HG03378 (cell line): ENCODE results near the gene UBXN7.
"Not testable (repeated sequence)": the region's sequence is repeated elsewhere in the genome, so short reads cannot be mapped to it uniquely, and the experiment has no call there.

ENCODE experiments used
- ATAC-seq: cut with Tn5 transposase; IDR thresholded peaks from one replicate; pipeline ENCODE4 v1.9.1; 2021; ENCODE audit warnings: mild to moderate bottlenecking, moderate library complexity; ENCODE audit not compliant: unreplicated experiment

UBXN7 gene

DNA sequence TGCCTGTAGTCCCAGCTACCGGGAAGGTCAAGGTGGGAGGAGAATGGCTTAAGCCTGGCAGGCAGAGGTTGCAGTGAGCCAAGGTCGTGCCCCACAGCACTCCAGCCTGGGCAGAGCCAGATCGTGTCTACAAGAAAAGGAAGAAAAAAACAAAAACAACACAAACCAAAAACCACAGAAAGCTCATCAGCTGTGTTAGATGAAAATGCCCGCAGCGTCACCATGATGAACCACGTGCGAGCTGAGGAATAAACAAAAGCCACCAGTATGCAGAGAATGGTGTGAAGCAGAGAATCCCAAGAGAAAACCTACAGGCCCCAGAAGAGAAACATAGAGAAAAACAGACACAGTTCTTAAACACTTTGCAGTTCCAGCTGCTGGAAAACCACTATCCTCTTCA is 74.3 kb downstream of the UBXN7 start:
- ATAC-seq = no peak

DNA sequence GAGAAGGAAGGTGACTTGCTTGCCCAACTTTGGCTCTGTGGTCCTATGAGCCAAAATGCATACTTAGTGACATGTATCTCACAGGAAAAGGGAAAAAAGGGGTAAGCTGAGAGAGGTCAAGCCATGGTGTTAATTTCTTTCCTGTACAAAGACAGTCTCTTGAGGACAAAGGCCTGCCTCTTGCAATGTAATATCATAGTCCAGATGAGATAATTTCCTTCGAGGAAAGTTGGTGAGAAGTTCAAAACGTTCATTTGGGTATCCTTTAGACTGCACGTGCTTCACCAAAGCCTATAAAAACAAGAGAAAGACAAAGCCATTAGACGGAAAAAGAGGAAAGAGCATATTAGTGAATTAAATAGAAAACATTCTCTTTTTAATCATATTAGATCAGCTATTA is 75.7 kb downstream of the UBXN7 start:
- no peak for ATAC-seq

DNA sequence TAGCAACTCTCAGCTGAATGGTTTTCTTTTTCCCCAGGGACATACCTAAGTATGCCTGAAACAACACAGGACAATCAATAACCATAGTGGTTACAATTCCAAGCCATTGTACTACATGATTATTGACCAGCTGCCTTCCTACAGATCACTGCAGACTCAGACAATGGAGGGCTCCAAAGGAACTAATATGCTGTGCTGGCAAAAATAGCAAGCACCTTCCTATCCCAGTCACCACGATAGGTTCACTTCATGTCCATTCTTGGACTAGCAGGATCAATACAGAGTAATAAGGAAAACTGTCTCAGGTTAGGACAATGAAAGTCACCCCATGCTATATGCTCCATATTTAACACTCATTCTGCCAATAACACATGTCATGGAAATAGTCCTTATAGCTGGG is 76.6 kb downstream of the UBXN7 start:
- no peak for ATAC-seq

DNA sequence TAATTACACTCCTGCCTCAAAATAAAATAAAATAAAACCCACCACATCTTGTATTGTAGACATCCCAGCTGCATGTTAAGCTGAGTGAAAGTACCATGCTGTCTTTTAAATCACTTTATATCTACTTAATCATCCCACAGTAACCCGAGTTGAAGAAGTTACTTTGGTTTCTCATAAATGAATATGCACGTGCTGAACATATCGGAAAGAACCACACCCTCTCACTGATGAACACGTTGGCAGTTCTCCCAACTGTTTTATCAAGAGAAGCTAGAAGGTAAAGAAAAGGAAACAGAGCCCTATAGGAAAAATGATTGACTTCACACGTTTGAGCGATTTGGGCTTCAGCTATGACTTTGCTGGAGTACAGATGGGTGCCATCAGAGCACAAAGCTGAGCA is 78.1 kb downstream of the UBXN7 start:
- ATAC-seq = no peak

DNA sequence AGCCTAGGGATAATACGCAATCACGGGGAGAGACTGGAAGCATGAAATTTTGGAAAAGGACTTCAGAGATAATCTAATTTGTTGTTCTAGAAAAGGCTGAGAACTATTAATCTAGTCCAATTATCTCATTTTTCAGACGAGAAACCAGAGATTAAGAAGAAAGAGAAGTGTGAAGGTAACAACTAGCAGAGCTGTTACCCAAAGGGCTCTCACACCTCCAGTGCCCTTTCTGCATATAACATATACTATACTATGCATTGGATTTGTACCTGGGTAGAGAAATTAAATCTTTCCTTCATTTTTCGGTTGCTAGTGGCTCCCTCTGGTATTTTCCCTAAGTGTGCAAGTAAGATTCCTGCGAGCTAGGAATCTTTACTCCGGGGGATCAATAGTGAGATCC is 80.7 kb downstream of the UBXN7 start:
- ATAC-seq = no peak

DNA sequence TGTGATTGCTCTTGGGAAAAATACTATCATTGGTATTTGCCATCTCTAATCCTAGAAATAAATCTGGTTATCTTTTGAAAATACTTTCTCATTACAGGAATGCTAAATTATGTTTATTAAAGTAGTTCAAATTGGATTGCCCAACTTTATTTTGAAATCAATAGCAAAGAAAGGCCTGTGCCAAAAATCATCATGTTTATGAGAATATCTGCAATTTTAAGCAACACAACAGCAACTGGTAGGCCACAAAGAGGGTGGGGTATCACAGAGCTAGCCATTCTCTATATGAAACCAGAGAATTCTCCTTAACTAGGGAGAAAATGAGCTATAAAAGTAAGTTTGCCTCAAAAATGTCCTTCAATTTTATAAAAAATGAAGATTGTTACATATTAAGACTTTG is 82.2 kb downstream of the UBXN7 start:
- ATAC-seq = no peak

DNA sequence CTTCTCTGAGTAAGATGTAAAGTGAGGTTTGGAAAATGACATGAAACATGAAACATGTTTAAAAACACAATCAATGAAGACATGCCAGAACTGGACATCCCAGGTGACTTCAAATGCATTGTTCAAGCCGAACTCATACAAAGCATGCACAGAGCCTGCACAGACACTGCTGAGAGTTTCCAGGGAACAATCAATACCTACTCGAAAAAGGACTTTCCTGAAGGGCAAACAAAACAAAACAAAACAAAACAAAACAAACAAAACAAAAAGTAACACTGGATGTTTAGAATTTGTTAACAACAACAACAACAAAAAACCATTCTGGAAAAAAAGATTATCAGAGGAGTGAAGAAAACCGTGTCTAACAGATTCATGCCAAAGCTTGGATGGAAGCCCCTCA is 83.5 kb downstream of the UBXN7 start:
- ATAC-seq = no peak

DNA sequence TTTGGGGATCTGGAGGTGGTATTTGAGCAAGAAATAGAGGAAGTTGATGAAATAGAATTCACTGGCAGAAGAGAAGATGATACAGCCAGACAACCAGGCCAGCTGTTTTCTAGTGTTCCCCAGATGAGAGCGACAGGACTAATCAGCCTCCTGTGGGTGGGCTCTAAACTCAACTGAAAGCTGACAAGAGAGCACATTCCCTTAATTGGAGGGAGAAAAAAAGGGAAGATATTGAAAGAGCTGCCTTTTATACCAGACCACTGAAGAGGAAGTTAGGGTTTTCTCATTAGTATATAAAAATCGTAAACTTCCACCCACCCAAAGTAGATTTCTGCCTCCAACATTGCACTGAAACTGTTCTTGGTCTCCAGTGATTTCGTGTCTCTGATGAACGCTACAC is 87.6 kb downstream of the UBXN7 start:
- no peak for ATAC-seq

DNA sequence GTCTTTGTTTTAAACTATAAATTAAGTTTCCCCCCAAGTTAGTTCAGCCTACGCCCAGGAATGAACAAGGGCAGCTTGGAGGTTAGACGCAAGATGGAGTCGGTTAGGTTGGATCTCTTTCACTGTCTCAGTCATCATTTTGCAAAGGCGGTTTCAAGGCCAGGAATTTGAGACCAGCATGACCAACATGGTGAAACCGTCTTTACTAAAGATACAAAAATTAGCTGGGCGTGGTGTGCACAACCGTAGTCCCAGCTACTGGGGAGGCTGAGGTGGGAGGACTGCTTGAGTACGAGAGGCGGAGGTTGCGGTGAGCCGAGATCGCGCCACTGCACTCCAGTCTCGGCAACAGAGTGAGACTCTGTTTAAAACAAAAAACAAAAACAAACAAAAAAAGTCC is 88.3 kb downstream of the UBXN7 start:
- not testable (repeated sequence) for ATAC-seq

DNA sequence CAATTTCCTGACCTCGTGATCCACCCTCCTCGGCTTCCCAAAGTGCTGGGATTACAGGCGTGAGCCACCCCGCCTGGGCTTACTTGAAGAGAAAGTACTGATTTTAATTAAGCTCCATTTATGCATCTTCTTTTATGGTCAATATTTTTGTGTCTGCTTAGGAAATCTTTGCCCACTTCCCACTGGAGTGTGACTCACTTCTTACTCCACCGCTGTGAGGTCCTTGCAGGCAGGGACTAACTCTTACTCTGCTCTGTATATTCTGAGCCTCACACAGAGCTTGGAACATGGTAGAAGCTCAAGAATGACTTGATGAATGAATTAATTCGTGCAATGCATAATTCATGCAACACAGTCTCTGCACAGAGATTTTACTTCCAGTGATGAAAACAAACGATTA is 91.1 kb downstream of the UBXN7 start:
- no peak for ATAC-seq

DNA sequence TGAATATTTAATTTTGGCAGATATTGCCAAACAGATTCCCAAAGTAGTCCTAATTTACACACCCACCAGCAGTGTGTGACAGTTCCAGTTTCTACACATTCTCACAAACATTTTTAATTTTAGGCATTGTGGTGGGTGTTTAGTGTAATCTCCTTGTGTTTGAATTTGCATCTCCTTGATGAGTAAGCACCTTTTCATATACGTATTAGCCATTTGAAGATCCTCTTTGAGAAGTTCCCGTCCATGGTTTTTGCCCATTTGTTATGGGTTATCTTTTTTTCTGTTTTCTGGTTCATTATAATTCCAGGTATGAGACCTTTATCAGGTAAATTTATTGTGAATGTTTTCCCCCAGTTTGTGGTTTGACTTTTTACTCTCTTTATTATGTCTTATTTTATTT is 91.8 kb downstream of the UBXN7 start:
- ATAC-seq = no peak

DNA sequence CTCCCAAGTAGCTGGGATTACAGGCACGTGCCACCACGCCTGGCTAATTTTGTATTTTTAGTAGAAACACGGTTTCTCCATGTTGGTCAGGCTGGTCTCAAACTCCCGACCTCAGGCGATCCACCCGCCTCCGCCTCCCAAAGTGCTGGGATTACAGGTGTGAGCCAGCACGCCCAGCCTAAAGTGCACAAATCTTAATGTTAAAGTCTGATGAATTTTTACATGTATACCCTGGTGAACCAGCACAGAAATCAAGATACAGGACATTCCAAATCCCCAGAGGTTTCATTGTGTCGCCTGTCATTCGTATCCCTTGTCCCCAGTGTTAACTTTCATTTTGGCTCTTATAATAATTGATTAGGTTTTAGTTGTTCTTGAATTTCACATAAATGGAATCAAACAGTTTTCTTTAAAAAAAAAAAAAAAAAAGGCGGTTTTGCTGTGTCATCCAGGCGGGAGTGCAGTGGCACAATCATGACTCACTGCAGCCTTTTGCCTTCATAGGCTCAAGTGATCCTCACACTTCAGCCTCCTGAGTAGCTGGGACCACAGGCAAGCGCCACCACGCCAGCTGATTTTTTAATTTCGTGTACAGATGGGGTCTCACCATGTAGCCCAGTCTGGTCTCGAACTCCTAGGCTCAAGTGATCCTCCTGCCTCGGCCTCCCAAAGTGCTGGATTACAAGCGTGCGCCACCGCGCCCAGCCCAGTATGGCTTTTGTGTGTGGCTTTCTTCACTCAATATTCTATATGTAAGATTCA is 92.6 kb downstream of the UBXN7 start:
- no peak for ATAC-seq

DNA sequence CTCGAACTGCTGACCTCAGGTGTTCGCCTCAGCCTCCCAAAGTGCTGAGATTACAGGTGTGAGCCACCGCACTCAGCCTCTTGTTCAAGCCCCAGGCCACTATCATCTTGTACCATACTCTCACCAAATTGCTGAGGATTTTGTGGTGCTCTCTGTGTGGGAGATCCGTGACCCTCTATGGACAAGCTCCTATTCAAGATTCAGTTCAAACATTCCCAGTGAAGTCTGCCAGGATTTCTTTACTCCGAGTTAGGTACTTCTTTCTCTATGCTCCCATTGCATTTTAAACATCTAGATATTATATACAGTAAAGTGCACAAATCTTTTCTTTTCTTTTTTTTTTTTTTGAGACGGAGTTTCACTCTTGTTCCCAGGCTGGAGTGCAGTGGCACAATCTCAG is 93.2 kb downstream of the UBXN7 start:
- no peak for ATAC-seq

DNA sequence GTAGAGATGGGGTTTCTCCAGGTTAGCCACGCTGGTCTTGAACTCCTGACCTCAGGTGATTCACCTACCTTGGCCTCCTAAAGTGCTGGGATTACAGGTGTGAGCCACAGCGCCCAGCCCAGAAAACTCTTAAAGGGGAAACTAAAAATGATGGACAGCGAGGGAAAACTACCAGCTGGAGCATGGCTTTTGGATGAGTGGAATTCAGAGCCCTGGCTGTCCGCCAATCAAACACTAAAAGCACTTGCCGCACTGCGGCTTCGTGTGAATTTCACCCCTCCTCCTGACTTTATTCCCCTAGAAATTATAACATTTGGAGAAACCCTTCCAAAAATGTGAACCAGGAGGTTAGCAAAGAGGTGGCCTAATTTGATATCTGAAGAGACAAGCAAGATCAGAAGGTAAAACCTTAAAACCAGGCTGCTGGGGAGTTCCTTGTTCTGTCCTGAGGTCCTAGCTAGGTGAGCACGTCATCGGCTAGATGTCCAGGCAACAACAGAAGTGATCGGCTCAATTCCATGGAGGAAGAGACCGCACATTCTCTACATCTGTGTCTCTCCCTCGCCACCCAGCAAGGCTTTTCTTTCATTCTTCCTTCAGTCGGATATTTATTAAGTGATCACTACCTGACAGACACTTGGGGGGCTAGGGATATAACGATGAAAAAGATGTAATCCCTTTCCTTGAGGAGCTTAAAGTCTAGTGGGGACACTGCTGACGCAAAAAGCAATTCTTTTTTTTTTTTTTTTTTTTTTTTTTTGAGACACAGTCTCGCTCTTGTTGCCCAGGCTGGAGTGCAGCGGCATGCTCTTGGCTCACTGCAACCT is 95.7 kb downstream of the UBXN7 start:
- ATAC-seq = no peak

DNA sequence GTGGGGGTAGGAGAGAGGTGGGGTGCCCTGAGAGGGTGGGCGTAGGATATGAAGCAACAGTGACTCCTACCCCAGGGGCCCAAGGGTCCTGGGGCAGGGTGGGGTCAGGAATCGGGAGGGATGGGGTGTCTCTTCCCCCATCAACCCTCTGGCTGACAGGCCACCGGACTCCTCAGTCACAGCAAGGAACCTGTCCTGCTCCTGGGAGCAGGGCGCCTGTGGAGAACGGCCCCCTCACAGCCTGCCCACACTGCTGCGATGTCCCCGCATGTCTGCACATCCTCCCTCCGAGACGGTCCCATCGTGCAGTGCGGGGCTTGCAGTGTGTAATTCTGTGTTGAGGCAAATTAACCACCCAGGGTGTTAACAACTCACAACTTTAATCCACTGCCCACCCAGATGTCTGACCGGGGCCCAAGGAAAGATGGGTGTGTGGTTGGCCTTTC is 96.7 kb downstream of the UBXN7 start:
- no peak for ATAC-seq

DNA sequence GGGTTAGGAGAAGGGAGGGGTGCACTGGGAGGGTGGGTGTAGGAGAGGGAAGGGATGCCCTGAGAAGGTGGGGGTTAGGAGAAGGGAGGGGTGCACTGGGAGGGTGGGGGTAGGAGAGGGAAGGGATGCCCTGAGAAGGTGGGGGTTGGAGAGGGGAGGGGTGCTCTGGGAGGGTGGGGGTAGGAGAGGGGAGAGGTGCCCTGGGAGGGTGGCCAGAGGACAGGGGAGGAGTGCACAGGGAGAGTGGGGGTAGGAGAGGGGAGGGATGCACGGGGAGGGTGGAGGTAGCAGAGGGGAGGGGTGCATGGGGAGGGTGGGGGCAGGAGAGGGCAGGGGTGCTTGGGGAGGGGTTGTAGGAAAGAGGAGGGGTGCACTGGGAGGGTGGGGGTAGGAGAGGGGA is 97.2 kb downstream of the UBXN7 start:
- ATAC-seq = no peak

DNA sequence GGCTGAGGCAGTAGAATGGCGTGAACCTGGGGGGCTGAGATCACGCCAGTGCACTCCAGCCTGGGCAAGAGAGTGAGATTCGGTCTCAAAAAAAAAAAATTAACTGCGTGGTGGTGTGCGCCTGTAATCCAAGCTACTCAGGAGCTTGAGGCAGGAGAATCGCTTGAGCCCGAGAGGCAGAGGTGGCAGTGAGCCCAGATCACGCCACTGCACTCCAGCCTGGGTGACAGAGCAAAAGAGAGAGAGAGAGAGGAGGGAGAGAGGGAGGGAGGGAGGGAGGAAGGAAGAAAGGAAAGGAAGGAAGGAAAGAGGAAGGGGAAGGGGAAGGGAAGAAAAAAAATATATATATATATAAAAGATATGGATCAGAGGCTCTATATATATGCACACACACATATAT is 100.1 kb downstream of the UBXN7 start:
- ATAC-seq = no peak

DNA sequence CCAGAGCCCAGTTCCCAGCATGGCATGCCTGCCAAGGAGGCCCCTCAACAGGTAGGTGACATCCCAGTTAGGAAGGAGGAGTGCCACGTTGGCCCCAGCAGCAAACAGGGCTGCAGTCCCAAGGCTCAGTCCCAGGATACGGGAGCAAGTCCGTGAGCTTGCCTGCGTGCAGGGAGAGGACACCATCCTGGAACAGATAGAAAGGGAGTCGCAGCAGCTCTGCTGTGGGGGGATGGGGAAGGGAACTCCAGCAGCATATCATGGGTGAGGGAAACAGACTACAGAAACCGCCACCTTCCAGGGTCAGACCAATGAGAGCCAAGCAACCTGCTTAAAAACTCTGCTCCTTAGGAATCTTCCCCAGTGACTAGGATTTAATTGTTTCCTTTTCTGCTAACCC is 104.8 kb downstream of the UBXN7 start:
- ATAC-seq = no peak

DNA sequence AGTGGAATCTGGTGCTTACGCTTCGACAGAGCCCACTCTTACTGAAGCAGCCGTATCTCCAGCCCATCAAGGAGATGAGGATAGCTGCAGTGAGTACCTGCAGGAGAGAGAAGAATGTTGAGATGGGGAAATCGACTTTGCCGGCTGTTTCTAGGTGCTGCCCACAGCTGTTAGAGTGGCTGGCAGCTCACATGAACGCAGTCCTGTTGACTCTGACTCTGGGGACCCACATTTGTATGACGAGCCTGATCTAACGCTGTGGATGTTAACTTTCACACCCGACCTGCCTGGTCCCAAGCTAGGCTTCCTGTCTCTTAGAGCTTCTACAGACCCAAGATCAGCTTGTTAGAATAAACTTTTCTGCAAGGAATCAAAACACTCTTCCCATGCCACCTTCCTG is 105.3 kb downstream of the UBXN7 start:
- no peak for ATAC-seq

DNA sequence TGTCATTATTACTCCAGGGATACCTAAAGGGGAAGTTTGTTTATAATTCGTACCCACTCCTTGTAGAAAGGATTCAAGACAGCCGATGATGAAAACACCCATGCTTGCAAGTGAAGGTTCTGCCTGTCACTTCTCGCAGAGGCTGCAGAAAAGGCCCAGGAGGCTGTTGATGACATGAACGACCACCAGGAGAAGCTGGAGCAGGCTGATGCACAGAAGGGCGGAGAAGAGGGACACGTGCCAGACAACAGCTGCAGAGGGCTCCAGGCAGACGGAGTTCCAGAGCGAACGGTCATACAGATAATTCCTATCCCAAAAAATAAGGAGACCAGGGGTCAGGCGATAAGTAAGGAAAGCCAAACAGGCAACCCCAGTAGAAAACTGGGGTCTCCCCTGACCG is 108.5 kb downstream of the UBXN7 start:
- no peak for ATAC-seq

DNA sequence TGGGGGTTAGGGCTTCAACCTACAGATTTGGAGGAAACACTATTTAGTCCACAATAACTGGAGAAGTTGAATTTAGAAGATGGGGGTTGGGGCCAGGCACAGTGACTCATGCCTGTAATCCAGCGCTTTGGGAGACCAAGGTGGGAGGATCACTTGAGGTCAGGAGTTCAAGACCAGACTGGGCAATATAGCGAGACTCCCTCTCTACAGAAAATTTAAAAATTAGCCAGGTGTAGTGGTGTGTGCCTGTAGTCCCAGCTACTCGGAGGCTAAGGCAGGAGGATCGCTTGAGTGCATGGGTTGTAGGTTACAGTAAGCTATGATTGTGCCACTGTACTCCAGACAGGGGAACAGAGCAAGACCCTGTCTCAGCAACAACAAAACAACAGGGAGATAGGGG is 109.2 kb downstream of the UBXN7 start:
- no peak for ATAC-seq

DNA sequence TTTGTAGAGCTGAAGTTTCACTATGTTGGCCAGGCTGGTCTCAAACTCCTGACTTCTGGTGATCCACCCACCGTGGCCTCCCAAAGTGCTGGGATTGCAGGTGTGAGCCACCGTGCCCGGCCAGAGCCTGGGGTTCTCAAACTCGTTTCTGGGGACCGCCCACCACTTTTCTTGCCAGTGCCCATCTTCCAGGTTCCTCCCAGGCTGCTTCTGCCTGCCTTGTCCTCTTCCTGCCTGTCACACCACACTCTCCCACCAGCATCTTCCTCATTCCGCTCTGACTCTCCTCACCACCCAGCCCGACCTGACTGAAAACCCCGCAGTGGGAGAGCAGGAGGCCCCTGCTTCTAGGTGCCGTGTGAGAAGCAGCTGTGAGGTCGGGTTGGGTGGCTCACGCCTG is 111.1 kb downstream of the UBXN7 start:
- no peak for ATAC-seq
